ENCODE measurements around the gene CTRB1.

DNA sequence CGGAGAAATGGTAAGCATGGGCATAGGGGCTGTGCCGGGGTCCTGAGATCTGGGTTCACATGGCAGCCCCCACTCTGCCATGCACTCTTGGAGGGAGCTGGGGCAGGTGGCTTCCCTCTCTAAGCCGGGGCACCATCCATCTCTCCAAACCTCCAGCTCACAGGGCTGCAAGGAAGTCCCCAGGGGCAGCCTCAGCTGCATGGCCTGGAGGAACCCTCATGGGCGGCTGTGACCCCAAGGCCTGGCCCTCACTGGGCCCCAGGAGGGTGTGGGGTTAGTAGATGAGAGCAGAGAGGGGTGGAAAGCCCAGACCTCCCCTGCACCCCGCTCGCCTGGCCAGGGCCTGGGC is 14.4 kb upstream of the CTRB1 start:
- TF ChIP-seq CTCF (IDR thresholded peaks at IDR 0.05; ENCODE audit: poor library complexity) = no peak
- no peak for TF ChIP-seq EZH2phosphoT487 (IDR thresholded peaks at IDR 0.05; ENCODE audit: low read depth, severe bottlenecking, unreplicated experiment)
- no peak for TF ChIP-seq EZH2 (IDR thresholded peaks at IDR 0.05; ENCODE audit: borderline replicate concordance)

Data from hepatocyte (in vitro differentiated cells).